ENCODE results near the gene C9orf50. TPM values are rescaled to one million over a fixed set of nuclear protein-coding genes. Genes with fewer than 3 reads are reported as not detected.

C9orf50 gene
- polyA plus RNA-seq, 1 experiment: 0.20 TPM

- CTCF ChIA-PET: interaction anchor here (0.6 to 4.5 kb wide), 7 partner anchors 9 to 1309 kb away, joined by 3 to 35 read pairs (median 13); no protein-coding TSS in a partner anchor
- no peak for TF ChIP-seq CTCF (IDR thresholded peaks at IDR 0.05; ENCODE audit: insufficient read depth, low read depth, low read length)
- POLR2A ChIA-PET: no interaction called here
- Histone ChIP-seq H3K36me3 (ENCODE audit: control insufficient read depth, insufficient read depth, low read length) (no peaks in the 10 kb centered on the region), H3K4me3 (ENCODE audit: low read depth, low read length) (no peak overlapping the region), H3K27me3 (ENCODE audit: control insufficient read depth, insufficient read depth, low read length) (no peaks in the 10 kb centered on the region)
- no peak for DNase-seq (ENCODE audit: low read depth)
These were observed 5.3 kb downstream of the C9orf50 start for GRCh38 chr9:129615407-129616285.

DNA sequence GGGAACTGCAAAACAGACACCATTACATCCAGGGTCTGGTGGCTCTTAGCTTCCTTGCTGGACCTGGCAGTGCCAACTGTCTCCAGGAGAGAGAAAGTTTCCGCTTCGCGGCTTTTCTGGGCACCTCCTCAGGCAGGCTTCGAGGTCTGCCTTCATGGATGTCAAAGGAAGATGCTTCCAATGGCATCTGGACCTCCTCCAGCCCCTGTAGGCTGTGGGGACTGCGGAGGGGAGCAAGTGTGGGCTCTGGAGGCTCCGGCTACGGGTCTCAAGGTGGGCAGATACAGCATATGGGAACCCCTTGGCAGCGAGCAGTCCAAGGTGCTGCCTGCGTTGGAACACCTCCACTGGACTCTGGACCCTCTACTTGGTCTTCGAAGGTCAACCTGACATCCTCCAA, 6.0 kb downstream of the C9orf50 start:
- TF ChIP-seq CTCF (IDR thresholded peaks at IDR 0.05; ENCODE audit: insufficient read depth, low read depth, low read length): no peak
- H3K27me3 ChIP-seq (ENCODE audit: control insufficient read depth, insufficient read depth, low read length): no peaks in the 10 kb centered on the region
- H3K36me3 ChIP-seq (ENCODE audit: control insufficient read depth, insufficient read depth, low read length): no peaks in the 10 kb centered on the region
- CTCF ChIA-PET: interaction anchor here (0.9 to 4.5 kb wide), 5 partner anchors 9 to 484 kb away, joined by 3 to 35 read pairs (median 18); no protein-coding TSS in a partner anchor
- DNase-seq (ENCODE audit: low read depth): no peak
- POLR2A ChIA-PET: no interaction called here
- H3K4me3 ChIP-seq (ENCODE audit: low read depth, low read length): no peak overlapping the region

GRCh38 chr9:129613520-129614175, 7.3 kb downstream of the C9orf50 start:
- Histone ChIP-seq H3K27me3 (ENCODE audit: control insufficient read depth, insufficient read depth, low read length) (no peaks in the 10 kb centered on the region), H3K4me3 (ENCODE audit: low read depth, low read length) (no peak overlapping the region), H3K36me3 (ENCODE audit: control insufficient read depth, insufficient read depth, low read length) (no peaks in the 10 kb centered on the region)
- no peak for TF ChIP-seq CTCF (IDR thresholded peaks at IDR 0.05; ENCODE audit: insufficient read depth, low read depth, low read length)
- no peak for DNase-seq (ENCODE audit: low read depth)
- POLR2A ChIA-PET: no interaction called here
- CTCF ChIA-PET: interaction anchor here (1.0 to 4.5 kb wide), 8 partner anchors 11 to 483 kb away, joined by 3 to 36 read pairs (median 12); no protein-coding TSS in a partner anchor

- Histone ChIP-seq H3K36me3 (ENCODE audit: control insufficient read depth, insufficient read depth, low read length) (no peaks in the 10 kb centered on the region), H3K27me3 (ENCODE audit: control insufficient read depth, insufficient read depth, low read length) (no peaks in the 10 kb centered on the region), H3K4me3 (ENCODE audit: low read depth, low read length) (no peak overlapping the region)
- no peak for DNase-seq (ENCODE audit: low read depth)
- TF ChIP-seq CTCF (IDR thresholded peaks at IDR 0.05; ENCODE audit: insufficient read depth, low read depth, low read length): no peak
- POLR2A ChIA-PET: no interaction called here
- CTCF ChIA-PET: interaction anchor here (1.0 to 3.7 kb wide), 6 partner anchors 120 to 481 kb away, joined by 3 to 36 read pairs (median 6); no protein-coding TSS in a partner anchor
These were observed 7.9 kb downstream of the C9orf50 start for GRCh38 chr9:129612815-129613519.

Measured in BJ (cell line).